Peyer's patch (tissue), 4 donors: ENCODE data around the gene KLHL18. TPM values are rescaled to one million over a fixed set of nuclear protein-coding genes. Genes with fewer than 3 reads are reported as not detected.

Experiments
- DNase-seq, 3 donors: peaks; one replicate each; pipeline ENCODE4 v3.0.0-alpha.2; 2017 to 2019
- H3K27ac ChIP-seq, 4 donors: fragments of 200-600 bp; sonication (generic); one replicate each; pipeline ENCODE4 v1.5.1; 2016 to 2019
- H3K27me3 ChIP-seq, 2 donors: fragments of 200-600 bp; sonication (generic); one replicate each; pipeline ENCODE4 v1.5.1; 2019
- H3K36me3 ChIP-seq, 3 donors: fragments of 200-600 bp; sonication (generic); one replicate each; pipeline ENCODE4 v1.5.1; 2016 to 2019
- H3K4me1 ChIP-seq, 4 donors: fragments of 200-600 bp; sonication (generic); one replicate each; pipeline ENCODE4 v1.5.1; 2016 to 2019
- H3K4me3 ChIP-seq, 4 donors: fragments of 200-600 bp; sonication (generic); 1 replicate in 3 of 4; 2 replicates in 1 of 4; pipeline ENCODE4 v1.5.1; 2016 to 2019; ENCODE audit warnings: mild to moderate bottlenecking in 1 of 4
- H3K9me3 ChIP-seq, 4 donors: fragments of 200-600 bp; sonication (generic); one replicate each; pipeline ENCODE4 v1.5.1; 2016 to 2019; ENCODE audit warnings: mild to moderate bottlenecking in 1 of 4
- POLR2A ChIP-seq, 2 donors: fragments of 450-650 bp; IDR thresholded peaks; one replicate each; pipeline ENCODE4 v1.5.1; 2017; ENCODE audit warnings: antibody characterized with exemption in 2 of 2, mild to moderate bottlenecking in 2 of 2, moderate library complexity in 2 of 2
- total RNA-seq, 4 donors: library from RNA; depleted of rRNA; stranded (reverse); fragments of >200 nt; gene quantifications; one replicate each; pipeline ENCODE4 v1.1.0, GENCODE V29; 2016
- TF ChIP-seq, protein P1 (sequence below), 6 experiments: fragments of 450-650 bp in 4 of 6; fragments of 200-600 bp in 2 of 6; sonication (generic) in 1 of 6; IDR thresholded peaks; one replicate each; pipeline ENCODE4 v1.5.1; 2017 to 2019; ENCODE audit warnings: antibody characterized with exemption in 6 of 6, mild to moderate bottlenecking in 3 of 6, moderate library complexity in 1 of 6

The KLHL18 gene
- total RNA-seq, 4 donors from 2014 or later: 12.1 to 19.5 (median 16.6) TPM

DNA sequence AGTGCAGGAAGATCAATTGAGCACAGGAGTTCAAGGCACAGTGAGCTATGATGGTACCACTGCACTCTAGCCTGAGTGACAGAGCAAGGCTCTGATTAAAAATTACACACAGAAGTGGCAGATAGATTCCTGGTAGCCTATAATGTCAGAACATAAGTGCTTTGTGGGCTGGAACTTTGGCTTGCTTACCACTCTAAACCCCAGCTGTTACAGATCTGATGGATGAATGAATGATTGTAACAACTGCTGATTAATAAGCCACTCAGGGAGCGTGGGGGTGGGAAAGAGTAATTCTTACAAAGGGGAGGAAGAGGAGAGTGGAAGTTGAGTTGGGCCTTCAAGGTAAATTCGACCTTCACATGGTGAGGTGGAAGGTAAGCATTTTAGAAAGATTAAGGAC lies 57.2 kb downstream of the KLHL18 start:
- Histone ChIP-seq H3K4me1 (no peaks in the 10 kb centered on the region), H3K36me3 (peaks cover 0 to 95% (median 2%) of the 10 kb centered on the region in 3 donors), H3K27ac (no peak overlapping the region), H3K9me3 (no peaks in the 10 kb centered on the region), H3K27me3 (no peaks in the 10 kb centered on the region), H3K4me3 (no peak overlapping the region)
- DNase-seq: peak in 1 of 3 donors; percentile 5
- no peak for TF ChIP-seq POLR2A (IDR thresholded peaks at IDR 0.05)
- TF ChIP-seq, protein P1, sequence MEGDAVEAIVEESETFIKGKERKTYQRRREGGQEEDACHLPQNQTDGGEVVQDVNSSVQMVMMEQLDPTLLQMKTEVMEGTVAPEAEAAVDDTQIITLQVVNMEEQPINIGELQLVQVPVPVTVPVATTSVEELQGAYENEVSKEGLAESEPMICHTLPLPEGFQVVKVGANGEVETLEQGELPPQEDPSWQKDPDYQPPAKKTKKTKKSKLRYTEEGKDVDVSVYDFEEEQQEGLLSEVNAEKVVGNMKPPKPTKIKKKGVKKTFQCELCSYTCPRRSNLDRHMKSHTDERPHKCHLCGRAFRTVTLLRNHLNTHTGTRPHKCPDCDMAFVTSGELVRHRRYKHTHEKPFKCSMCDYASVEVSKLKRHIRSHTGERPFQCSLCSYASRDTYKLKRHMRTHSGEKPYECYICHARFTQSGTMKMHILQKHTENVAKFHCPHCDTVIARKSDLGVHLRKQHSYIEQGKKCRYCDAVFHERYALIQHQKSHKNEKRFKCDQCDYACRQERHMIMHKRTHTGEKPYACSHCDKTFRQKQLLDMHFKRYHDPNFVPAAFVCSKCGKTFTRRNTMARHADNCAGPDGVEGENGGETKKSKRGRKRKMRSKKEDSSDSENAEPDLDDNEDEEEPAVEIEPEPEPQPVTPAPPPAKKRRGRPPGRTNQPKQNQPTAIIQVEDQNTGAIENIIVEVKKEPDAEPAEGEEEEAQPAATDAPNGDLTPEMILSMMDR (IDR thresholded peaks at IDR 0.05): no peak

DNA sequence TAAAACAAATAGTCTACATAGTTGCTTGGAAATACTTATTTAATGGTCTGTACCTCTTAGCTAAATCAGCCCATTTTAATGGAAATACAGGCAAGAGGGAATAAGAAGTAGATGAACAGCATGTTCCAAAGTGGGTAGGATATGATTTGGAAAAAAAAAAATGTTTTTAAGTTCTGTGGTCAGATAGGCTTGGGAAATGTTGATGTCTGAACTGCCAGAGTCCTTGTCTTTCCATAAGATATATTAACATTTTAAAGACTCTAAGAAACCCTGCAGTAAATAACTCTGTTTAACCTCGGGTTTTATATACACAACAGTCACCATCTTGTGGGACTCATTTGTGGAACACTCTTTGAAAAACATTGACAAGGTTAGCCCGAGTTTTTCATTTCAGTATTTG lies 58.1 kb downstream of the KLHL18 start:
- no peak for DNase-seq
- H3K27me3 ChIP-seq: no peaks in the 10 kb centered on the region
- H3K4me1 ChIP-seq: no peaks in the 10 kb centered on the region
- H3K9me3 ChIP-seq: no peaks in the 10 kb centered on the region
- no peak overlapping the region for H3K4me3 ChIP-seq
- TF ChIP-seq, protein P1 (IDR thresholded peaks at IDR 0.05): no peak
- TF ChIP-seq POLR2A (IDR thresholded peaks at IDR 0.05): no peak
- no peak overlapping the region for H3K27ac ChIP-seq
- peaks cover 0 to 95% (median 2%) of the 10 kb centered on the region in 3 donors for H3K36me3 ChIP-seq

DNA sequence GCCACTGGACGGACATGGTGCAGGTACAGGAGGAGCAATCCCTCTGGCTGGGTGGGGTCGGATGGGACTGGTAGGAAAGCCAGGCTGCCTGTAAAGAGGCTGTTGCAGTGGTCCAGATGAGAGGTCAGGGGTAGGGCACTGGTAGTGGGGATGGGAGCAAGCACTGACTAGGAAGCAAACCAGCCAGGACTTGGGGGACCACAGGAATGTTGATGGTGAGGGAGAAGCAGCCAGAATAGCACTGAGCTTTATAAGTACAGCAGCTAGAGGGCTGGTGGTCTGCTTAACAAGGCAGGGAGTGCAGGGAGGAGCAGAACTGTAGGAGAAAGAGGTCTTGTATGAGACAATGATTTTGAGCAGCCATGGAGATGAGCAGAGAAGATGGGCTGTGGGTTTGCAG lies 59.4 kb downstream of the KLHL18 start:
- no peak for TF ChIP-seq POLR2A (IDR thresholded peaks at IDR 0.05)
- TF ChIP-seq, protein P1 (IDR thresholded peaks at IDR 0.05): no peak
- H3K4me1 ChIP-seq: peaks cover 0 to 6% (median 0%) of the 10 kb centered on the region in 4 donors

DNA sequence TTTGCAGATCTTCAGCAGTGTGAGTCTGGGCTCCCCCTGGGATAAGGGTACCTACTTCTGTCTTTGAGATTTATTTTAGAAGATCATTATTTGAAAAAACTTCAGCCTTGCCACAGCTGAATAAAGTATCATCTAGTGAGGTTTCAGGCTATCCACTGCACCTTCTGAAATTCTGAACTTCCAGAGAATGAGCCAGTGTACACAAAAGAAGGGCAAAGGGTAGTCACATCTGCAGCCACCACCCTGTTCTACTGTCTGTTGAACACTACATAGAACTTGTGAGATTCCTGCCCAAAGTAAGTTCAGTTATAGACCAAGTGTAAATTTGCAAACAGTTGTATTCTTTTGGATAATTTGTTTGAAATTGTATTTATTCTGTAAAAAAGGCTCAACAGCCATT lies 60.1 kb downstream of the KLHL18 start:
- Histone ChIP-seq H3K27ac (no peak overlapping the region), H3K4me1 (peaks cover 0 to 6% (median 0%) of the 10 kb centered on the region in 4 donors), H3K36me3 (peaks cover 0 to 75% (median 2%) of the 10 kb centered on the region in 3 donors), H3K9me3 (no peaks in the 10 kb centered on the region), H3K27me3 (no peaks in the 10 kb centered on the region), H3K4me3 (no peak overlapping the region)
- no peak for TF ChIP-seq POLR2A (IDR thresholded peaks at IDR 0.05)
- TF ChIP-seq, protein P1 (IDR thresholded peaks at IDR 0.05): no peak
- no peak for DNase-seq

More for the DNA sequence above, 59.4 kb downstream of the KLHL18 start:
- Histone ChIP-seq H3K27me3 (no peaks in the 10 kb centered on the region), H3K4me3 (no peak overlapping the region), H3K9me3 (no peaks in the 10 kb centered on the region), H3K27ac (no peak overlapping the region), H3K36me3 (peaks cover 0 to 82% (median 2%) of the 10 kb centered on the region in 3 donors)
- DNase-seq: no peak

GRCh38 chr3:47343471-47343971 lies 60.8 kb downstream of the KLHL18 start:
- H3K4me3 ChIP-seq: no peak overlapping the region
- DNase-seq: no peak
- H3K36me3 ChIP-seq: peaks cover 0 to 68% (median 2%) of the 10 kb centered on the region in 3 donors
- TF ChIP-seq, protein P1 (IDR thresholded peaks at IDR 0.05): no peak
- TF ChIP-seq POLR2A (IDR thresholded peaks at IDR 0.05): no peak
- no peak overlapping the region for H3K27ac ChIP-seq
- H3K27me3 ChIP-seq: no peaks in the 10 kb centered on the region
- H3K9me3 ChIP-seq: no peaks in the 10 kb centered on the region
- H3K4me1 ChIP-seq: peaks cover 0 to 6% (median 0%) of the 10 kb centered on the region in 4 donors
